ENCODE measurements around the gene LDLRAD3. TPM values are rescaled to one million over a fixed set of nuclear protein-coding genes. Genes with fewer than 3 reads are reported as not detected.

The LDLRAD3 gene
- total RNA-seq, 1 donor: 10.5 TPM

DNA sequence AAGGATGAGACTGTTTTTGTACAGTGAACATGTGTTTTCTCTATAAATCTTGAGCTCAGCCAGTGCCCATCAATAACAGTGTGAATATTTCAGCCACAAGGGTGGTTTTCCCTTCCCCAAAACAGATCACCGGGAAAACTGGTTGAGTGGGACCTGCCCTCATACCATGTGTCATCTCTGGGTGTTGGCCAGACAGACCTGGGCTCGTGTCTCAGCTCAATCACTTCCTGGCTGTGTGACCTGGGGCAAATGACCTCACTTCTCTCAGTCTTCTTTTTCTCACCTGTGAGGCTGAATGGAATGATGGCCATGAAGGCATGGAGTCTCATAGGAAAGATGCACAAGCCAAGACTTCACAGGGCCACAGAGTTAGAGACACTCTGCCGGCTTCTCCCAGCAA lies 270.6 kb downstream of the LDLRAD3 start:
- H3K27ac ChIP-seq (ENCODE audit: low read depth, low read length): no peak overlapping the region
- H3K79me2 ChIP-seq (ENCODE audit: insufficient read depth, low read length): no peaks in the 10 kb centered on the region
- H3K9me3 ChIP-seq (ENCODE audit: low read depth, low read length): no peaks in the 10 kb centered on the region
- H2AFZ ChIP-seq (ENCODE audit: low read length): no peak overlapping the region
- TF ChIP-seq, protein P1, sequence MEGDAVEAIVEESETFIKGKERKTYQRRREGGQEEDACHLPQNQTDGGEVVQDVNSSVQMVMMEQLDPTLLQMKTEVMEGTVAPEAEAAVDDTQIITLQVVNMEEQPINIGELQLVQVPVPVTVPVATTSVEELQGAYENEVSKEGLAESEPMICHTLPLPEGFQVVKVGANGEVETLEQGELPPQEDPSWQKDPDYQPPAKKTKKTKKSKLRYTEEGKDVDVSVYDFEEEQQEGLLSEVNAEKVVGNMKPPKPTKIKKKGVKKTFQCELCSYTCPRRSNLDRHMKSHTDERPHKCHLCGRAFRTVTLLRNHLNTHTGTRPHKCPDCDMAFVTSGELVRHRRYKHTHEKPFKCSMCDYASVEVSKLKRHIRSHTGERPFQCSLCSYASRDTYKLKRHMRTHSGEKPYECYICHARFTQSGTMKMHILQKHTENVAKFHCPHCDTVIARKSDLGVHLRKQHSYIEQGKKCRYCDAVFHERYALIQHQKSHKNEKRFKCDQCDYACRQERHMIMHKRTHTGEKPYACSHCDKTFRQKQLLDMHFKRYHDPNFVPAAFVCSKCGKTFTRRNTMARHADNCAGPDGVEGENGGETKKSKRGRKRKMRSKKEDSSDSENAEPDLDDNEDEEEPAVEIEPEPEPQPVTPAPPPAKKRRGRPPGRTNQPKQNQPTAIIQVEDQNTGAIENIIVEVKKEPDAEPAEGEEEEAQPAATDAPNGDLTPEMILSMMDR (IDR thresholded peaks at IDR 0.05; ENCODE audit: extremely low read depth, low read depth, low read length): no peak
- no peaks in the 10 kb centered on the region for H3K27me3 ChIP-seq (ENCODE audit: insufficient read depth, low read length)
- no peak for DNase-seq (ENCODE audit: insufficient read length, low spot score, missing footprints)
- H3K4me3 ChIP-seq (ENCODE audit: insufficient read depth, low read length): no peak overlapping the region
- no peak overlapping the region for H3K4me2 ChIP-seq (ENCODE audit: insufficient read depth, low read length)
- H4K20me1 ChIP-seq (ENCODE audit: insufficient read depth, low read length): no peaks in the 10 kb centered on the region
- H3K36me3 ChIP-seq (ENCODE audit: insufficient read depth, low read length): no peaks in the 10 kb centered on the region
- no peaks in the 10 kb centered on the region for H3K4me1 ChIP-seq (ENCODE audit: insufficient read depth, low read length)

DNA sequence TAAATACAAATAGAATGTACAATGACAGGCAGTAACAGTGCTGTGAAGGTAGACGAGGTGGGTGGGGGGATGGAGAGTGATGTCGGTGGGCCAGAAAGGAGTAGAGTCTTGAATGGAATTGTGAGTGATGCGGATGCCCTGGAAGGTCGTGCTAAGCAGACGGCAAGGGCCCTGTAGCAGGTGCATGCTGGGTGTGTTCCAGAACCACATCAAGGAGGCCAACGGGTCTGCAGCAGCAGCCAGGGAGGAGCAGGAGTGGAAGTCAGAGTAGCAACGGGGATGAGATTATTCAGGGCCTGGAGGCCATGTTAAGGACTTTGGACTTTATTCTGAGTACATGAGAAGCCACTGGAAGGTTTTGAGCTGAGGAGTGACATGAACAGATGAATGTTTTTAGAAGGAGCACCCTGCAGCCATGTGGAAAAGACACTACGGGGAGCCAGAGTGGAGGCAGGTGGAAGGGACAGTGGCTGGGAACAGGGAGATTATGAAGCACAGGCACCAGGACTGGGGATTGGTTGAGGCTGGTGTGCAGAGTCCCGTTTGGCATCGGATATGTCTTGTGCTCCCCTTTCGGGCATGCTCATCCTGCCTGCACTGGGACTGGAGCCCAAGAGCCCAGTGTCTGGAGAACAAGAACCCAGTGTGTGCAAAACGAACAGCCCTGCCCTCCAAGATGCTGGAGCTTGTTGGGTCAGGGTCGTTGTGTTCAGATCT lies 271.3 kb downstream of the LDLRAD3 start:
- no peaks in the 10 kb centered on the region for H3K79me2 ChIP-seq (ENCODE audit: insufficient read depth, low read length)
- H3K4me1 ChIP-seq (ENCODE audit: insufficient read depth, low read length): no peaks in the 10 kb centered on the region
- TF ChIP-seq, protein P1 (IDR thresholded peaks at IDR 0.05; ENCODE audit: extremely low read depth, low read depth, low read length): no peak
- no peak for DNase-seq (ENCODE audit: insufficient read length, low spot score, missing footprints)
- no peaks in the 10 kb centered on the region for H4K20me1 ChIP-seq (ENCODE audit: insufficient read depth, low read length)
- H3K9me3 ChIP-seq (ENCODE audit: low read depth, low read length): no peaks in the 10 kb centered on the region
- no peaks in the 10 kb centered on the region for H3K27me3 ChIP-seq (ENCODE audit: insufficient read depth, low read length)
- no peak overlapping the region for H3K4me2 ChIP-seq (ENCODE audit: insufficient read depth, low read length)
- H3K36me3 ChIP-seq (ENCODE audit: insufficient read depth, low read length): no peaks in the 10 kb centered on the region
- no peak overlapping the region for H3K4me3 ChIP-seq (ENCODE audit: insufficient read depth, low read length)
- no peak overlapping the region for H3K27ac ChIP-seq (ENCODE audit: low read depth, low read length)
- no peak overlapping the region for H2AFZ ChIP-seq (ENCODE audit: low read length)

DNA sequence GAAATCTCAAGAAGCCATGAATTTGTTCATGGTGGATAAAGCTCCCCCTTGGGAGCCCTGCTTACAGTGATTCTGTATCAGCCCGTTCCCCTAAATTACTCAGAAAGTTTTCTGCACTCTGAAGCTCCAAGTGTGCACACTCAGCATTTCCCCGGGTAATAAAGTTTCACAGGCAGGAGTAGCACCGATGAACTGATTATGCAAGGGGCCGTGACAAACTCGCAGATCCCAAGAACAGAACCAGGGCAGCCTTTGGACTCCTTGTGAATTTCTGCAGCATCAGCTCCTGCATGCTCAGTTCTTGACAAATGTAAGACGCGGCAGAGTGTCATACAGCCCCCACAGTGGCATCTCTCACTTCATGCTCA lies 271.8 kb downstream of the LDLRAD3 start:
- Histone ChIP-seq H3K79me2 (ENCODE audit: insufficient read depth, low read length) (no peaks in the 10 kb centered on the region), H3K27ac (ENCODE audit: low read depth, low read length) (no peak overlapping the region), H3K4me3 (ENCODE audit: insufficient read depth, low read length) (no peak overlapping the region), H3K4me1 (ENCODE audit: insufficient read depth, low read length) (no peaks in the 10 kb centered on the region), H3K27me3 (ENCODE audit: insufficient read depth, low read length) (no peaks in the 10 kb centered on the region), H4K20me1 (ENCODE audit: insufficient read depth, low read length) (no peaks in the 10 kb centered on the region), H3K9me3 (ENCODE audit: low read depth, low read length) (no peaks in the 10 kb centered on the region), H3K36me3 (ENCODE audit: insufficient read depth, low read length) (no peaks in the 10 kb centered on the region), H2AFZ (ENCODE audit: low read length) (no peak overlapping the region), H3K4me2 (ENCODE audit: insufficient read depth, low read length) (no peak overlapping the region)
- TF ChIP-seq, protein P1 (IDR thresholded peaks at IDR 0.05; ENCODE audit: extremely low read depth, low read depth, low read length): no peak
- DNase-seq (ENCODE audit: insufficient read length, low spot score, missing footprints): no peak

DNA sequence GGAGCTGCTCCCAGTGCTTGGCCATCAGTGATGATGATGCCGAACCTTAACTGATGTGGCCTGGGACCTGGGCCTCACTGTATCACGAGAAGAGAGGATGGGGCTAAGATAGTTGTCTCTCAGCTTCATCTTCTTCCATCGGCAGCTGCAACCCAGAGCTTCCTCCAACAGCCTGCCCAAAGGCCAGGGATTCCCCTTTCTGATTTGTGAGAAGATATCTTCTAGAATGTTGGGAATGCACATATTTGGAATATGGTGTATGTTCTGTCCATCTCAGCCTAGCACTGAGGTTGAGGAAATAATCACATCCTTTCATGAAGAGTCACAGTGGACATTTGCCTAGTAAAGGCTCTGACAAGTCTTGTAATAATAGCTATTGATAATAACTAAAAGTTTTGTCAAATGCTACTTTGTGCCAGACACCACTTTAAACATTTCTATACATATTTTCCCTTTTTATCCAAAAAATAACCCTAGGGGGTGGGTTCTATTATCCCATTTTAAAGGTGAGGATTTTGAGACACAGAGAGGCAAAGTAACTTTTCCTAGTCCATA lies 272.3 kb downstream of the LDLRAD3 start:
- no peaks in the 10 kb centered on the region for H3K79me2 ChIP-seq (ENCODE audit: insufficient read depth, low read length)
- no peak overlapping the region for H3K4me2 ChIP-seq (ENCODE audit: insufficient read depth, low read length)
- no peak overlapping the region for H3K4me3 ChIP-seq (ENCODE audit: insufficient read depth, low read length)
- no peaks in the 10 kb centered on the region for H3K9me3 ChIP-seq (ENCODE audit: low read depth, low read length)
- H3K27ac ChIP-seq (ENCODE audit: low read depth, low read length): no peak overlapping the region
- TF ChIP-seq, protein P1 (IDR thresholded peaks at IDR 0.05; ENCODE audit: extremely low read depth, low read depth, low read length): no peak
- no peak overlapping the region for H2AFZ ChIP-seq (ENCODE audit: low read length)
- H3K4me1 ChIP-seq (ENCODE audit: insufficient read depth, low read length): no peaks in the 10 kb centered on the region
- no peaks in the 10 kb centered on the region for H4K20me1 ChIP-seq (ENCODE audit: insufficient read depth, low read length)
- no peak for DNase-seq (ENCODE audit: insufficient read length, low spot score, missing footprints)
- H3K27me3 ChIP-seq (ENCODE audit: insufficient read depth, low read length): no peaks in the 10 kb centered on the region
- no peaks in the 10 kb centered on the region for H3K36me3 ChIP-seq (ENCODE audit: insufficient read depth, low read length)

Measured in osteoblast (primary cell).